GM10248 (cell line): Measurements from ENCODE around the gene SCAMP4.

Experiments
- CTCF ChIA-PET: fragments of 300-600 bp; sonication (Branson Sonifier 250); formaldehyde crosslinking; extraction: SDS; loops from one replicate; lab custom pipeline; 2021; ENCODE audit warnings: antibody characterized with exemption; lab: Yijun Ruan, JAX
- POLR2A ChIA-PET: fragments of 350-650 bp; sonication (Branson Sonifier 250); formaldehyde crosslinking; extraction: SDS; loops from one replicate; lab custom pipeline; 2020; ENCODE audit warnings: antibody characterized with exemption; lab: Yijun Ruan, JAX
- DNase-seq: peaks from one replicate; pipeline ENCODE4 v3.0.0; 2012; ENCODE audit errors: extremely low spot score
- TF ChIP-seq, protein P1 (sequence below): IDR thresholded peaks from 2 replicates; pipeline ENCODE4 v1.5.1; 2012; ENCODE audit warnings: mild to moderate bottlenecking, low read depth; ENCODE audit errors: extremely low read depth, missing control alignments, control extremely low read depth

The SCAMP4 gene, protein sequence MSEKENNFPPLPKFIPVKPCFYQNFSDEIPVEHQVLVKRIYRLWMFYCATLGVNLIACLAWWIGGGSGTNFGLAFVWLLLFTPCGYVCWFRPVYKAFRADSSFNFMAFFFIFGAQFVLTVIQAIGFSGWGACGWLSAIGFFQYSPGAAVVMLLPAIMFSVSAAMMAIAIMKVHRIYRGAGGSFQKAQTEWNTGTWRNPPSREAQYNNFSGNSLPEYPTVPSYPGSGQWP

DNA sequence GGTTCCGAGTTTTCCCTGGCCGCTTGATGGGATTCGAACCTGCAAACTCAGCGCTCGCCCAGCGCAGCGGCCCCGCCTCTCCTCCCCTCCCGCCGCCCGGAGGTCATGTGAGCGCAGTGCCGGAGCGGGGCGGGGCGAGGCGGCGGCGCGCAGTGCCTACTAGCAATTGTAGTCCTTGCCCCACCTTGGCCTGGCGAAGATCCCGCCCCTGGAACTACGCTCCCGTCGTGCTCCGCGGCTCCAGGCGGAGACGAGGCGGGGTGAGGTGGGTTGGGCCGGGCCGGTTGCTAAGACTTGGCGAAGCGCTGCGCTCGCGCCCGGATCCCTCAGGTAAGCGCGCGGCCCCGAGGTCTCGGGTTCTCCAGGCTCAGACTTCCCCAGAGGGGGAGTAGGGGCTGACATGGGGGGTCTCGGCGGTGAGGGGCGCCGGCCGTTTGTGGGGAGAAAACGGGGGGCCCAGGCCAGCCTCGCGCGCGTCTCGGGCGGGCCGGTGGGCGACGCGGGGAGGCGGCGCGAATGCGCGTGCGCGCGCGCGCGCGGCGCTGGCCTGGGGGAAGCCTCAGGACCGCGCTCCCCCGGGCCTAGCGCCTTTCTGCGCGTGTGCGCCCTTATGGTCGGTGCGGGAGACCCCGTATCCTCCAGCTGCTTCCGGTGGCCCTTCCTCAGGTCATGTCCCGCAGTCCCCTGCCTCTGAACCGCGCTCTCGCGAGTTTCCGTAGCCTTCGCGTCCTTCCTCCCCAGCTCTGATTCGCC, at the start of gene SCAMP4, which contains the start of gene ADAT3:
Gene SCAMP4, plus strand, starts transcription at position 290 of the 753 bp plus-strand sequence. CDS start 9,621 bp downstream, outside the sequence.
Gene ADAT3, plus strand, starts transcription at position 290 of the 753 bp plus-strand sequence. CDS start 6,649 bp downstream, outside the sequence.
- peak; percentile 97 for DNase-seq
- ChIA-PET CTCF (interaction anchor here (1.0 to 1.6 kb wide), 5 partner anchors 8 to 143 kb away, joined by 3 to 6 read pairs (median 3); no protein-coding TSS in a partner anchor), POLR2A (interaction anchor here (1.1 kb wide), 1 partner anchor 18 kb away, joined by 3 read pairs; no protein-coding TSS in a partner anchor)

DNA sequence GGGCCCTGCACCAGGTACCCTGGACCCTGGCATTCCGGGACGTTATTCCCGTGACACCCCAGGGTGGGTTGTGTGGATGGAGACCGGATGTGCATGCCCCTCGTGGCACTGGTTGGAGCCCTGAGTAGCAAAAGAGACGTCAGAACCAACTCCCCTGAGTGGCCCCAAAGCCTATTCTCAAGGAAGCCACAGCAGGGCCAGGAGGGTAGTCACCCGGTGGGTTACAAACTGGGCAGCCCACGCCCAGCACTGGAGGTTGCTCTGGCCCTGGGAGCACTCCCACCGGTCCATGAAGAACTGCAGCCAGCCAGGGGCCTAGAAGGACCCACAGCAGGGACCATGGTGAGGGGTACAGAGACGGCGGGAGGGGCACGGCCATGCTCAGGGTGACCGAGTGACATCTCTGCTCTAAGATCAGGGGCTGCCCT, 49.4 kb upstream of the SCAMP4 start:
- CTCF ChIA-PET, result interaction anchor here (1.0 to 1.4 kb wide), 3 partner anchors 18 to 30 kb away, joined by 3 to 4 read pairs (median 4); no protein-coding TSS in a partner anchor
- no peak for DNase-seq
- TF ChIP-seq, protein P1, sequence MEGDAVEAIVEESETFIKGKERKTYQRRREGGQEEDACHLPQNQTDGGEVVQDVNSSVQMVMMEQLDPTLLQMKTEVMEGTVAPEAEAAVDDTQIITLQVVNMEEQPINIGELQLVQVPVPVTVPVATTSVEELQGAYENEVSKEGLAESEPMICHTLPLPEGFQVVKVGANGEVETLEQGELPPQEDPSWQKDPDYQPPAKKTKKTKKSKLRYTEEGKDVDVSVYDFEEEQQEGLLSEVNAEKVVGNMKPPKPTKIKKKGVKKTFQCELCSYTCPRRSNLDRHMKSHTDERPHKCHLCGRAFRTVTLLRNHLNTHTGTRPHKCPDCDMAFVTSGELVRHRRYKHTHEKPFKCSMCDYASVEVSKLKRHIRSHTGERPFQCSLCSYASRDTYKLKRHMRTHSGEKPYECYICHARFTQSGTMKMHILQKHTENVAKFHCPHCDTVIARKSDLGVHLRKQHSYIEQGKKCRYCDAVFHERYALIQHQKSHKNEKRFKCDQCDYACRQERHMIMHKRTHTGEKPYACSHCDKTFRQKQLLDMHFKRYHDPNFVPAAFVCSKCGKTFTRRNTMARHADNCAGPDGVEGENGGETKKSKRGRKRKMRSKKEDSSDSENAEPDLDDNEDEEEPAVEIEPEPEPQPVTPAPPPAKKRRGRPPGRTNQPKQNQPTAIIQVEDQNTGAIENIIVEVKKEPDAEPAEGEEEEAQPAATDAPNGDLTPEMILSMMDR, result no peak
- POLR2A ChIA-PET, result interaction anchor here (0.5 kb wide), 1 partner anchor 8 kb away, joined by 3 read pairs; no protein-coding TSS in a partner anchor

More for the DNA sequence above, at the start of gene SCAMP4, which contains the start of gene ADAT3:
- TF ChIP-seq, protein P1, result no peak

DNA sequence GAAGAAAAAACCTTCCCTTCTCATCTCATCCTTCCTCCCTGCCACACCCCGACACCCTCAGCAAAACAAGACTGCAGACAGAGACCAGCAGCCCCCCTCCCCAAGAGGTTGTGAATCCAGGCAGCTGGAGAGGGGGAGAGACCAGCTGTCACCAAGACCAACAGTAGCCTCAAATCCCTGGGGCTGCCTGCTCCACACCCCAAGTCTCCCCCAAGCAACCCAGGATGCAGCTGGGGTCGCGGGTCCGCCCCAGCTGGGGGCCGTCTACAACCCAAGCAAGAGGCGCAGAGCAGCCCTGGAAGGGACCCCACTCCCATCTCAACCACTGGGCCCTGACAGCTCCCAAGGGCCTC, 48.9 kb upstream of the SCAMP4 start:
- TF ChIP-seq, protein P1, result no peak
- ChIA-PET CTCF (interaction anchor here (1.0 to 3.2 kb wide), 2 partner anchors 18 to 30 kb away, joined by 4 to 12 read pairs; no protein-coding TSS in a partner anchor), POLR2A (interaction anchor here (0.7 kb wide), 1 partner anchor 35 kb away, joined by 3 read pairs; no protein-coding TSS in a partner anchor)
- no peak for DNase-seq

DNA sequence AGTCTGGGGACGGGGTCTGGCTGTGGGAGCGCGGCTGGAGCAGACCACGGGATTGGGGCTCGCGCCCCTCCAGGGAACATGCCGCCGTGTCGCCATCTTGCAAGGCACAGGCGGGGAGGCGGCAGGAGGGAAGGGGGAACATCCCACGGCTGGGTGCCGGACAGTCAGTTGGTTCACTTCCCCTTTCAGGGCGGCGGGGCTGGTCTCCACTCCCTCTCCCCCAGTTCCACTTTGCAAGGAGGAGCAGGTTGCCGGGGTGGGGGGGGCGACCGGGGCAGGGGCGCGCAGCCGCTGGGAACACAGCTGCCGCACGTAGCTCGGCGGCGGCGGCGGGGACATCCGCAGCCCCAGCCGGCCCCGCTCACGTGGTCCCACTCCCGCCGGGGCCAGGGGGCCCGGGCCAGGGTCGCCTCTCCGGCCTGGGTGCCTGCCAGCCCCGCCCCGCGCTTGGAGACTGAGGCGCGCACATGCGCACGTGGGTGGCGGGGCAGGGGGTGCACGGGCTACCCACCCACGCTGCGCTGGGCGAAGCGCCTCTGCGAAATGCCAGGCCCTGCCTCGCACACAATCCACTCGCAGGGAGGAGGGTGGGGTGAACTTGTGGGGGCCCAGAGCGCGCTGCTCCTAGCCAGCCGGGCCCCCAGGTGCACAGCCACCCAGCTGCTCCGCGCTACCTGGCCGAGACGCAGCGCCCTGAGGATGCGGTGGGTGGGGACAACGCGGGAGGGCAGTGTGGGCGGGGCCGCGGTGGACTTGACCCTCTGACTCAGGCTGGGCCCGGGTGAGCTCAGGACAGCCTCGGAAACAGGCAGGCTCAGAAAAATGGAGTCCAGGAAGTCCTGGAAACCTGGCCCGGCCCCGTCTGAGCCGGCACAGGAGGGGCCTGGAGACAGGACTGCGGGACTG, 48.2 kb upstream of the SCAMP4 start:
- ChIA-PET CTCF (interaction anchor here (0.6 to 3.2 kb wide), 7 partner anchors 8 to 184 kb away, joined by 3 to 12 read pairs (median 4); partner anchors contain the start of gene REXO1), POLR2A (interaction anchor here (0.7 kb wide), 1 partner anchor 34 kb away, joined by 3 read pairs; no protein-coding TSS in a partner anchor)
- peak; percentile 82 for DNase-seq
- TF ChIP-seq, protein P1, result no peak

DNA sequence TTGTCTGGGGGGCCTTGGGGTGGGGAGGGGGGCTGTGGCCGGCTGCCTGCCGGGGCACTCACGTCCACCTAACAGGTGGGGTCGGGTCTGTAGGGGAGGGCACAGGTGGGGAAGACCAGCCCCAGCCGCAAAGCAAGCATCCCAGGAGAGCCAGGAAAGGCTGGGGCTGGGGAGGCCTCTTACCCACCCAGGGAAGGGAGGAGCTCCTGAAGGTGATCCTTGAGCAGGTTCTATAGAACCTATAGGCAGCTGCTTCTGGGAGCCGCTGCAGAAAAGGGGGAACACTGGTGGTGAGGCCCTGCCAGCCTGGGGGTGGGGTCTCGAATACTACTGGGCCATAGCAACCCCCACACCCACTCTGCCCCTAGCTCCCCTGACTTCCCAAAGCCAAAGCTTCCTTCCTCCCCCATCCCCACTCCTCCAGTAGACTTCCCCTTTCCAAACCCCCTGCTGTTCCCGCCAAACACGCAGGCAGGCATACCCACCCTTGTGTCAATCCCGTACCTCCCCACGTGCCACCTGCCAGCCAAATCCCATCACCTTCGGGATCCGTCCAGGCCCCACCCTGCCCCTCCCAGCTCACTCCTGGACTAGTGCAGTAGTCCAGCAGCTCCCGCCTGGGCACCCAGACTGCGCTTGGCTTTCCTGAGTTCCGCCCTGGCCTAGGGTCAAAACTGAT, 47.4 kb upstream of the SCAMP4 start:
- no peak for DNase-seq
- ChIA-PET CTCF (interaction anchor here (1.0 to 3.2 kb wide), 5 partner anchors 9 to 185 kb away, joined by 4 to 12 read pairs (median 9); partner anchors contain the start of gene REXO1), POLR2A (interaction anchor here (0.6 to 0.7 kb wide), 2 partner anchors 589 to 596 kb away, joined by 3 to 5 read pairs; partner anchors contain the start of gene CIRBP)
- TF ChIP-seq, protein P1, result no peak
